GM19023 (cell line): ENCODE measurements around the gene THADA.
"Not testable (repeated sequence)": the region's sequence is repeated elsewhere in the genome, so short reads cannot be mapped to it uniquely, and the experiment has no call there.

ENCODE experiments used
- ATAC-seq: cut with Tn5 transposase; IDR thresholded peaks from one replicate; pipeline ENCODE4 v1.9.1; 2021; ENCODE audit warnings: mild to moderate bottlenecking, moderate library complexity; ENCODE audit not compliant: unreplicated experiment

Gene THADA

DNA sequence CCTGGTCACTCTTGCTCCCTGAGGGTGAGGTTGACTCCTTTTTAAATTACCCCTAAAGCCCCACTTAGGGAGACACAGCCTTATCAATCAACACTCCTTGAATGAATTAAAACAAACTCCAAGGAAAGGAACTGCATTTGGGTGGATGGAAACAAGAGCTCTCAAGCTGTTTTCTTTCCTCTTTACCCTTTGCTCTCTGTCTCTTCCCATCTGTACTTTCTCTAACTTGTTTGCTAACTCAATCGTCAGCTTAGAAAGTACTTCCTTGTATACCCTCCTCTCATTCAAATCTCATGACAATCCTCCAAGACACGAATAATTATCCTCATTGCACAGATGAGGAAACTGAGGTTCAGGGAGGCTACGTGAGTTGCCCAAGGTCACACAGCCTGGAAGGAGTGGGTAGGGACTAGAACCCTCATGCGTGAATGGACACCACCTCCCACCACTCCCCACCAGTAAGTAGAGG lies 402.2 kb downstream of the THADA start:
- no peak for ATAC-seq

GRCh38 chr2:43192744-43193651 lies 402.8 kb downstream of the THADA start:
- no peak for ATAC-seq

- ATAC-seq, result no peak
Observed at GRCh38 chr2:43191947-43192516, 403.8 kb downstream of the THADA start.

- ATAC-seq, result no peak
Observed at GRCh38 chr2:43190311-43191052, 405.4 kb downstream of the THADA start.

DNA sequence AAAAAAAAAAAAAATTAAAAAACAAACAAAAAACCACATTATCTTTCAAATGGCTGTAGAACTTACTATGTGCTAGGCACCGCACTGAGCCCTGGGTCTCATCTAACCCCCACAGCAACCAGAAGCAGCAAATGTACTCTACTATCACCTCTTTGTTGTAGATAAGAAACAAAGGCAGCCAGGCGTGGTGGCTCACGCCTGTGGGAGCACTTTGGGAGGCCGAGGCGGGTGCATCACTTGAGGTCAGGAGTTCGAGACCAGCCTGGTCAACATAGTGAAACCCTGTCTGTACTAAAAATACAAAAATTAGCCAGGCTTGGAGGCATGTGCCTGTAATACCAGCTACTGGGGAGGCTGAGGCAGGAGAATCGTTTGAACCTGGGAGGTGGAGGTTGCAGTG lies 406.0 kb downstream of the THADA start:
- ATAC-seq, result not testable (repeated sequence)

GRCh38 chr2:43188561-43189386 lies 407.1 kb downstream of the THADA start:
- no peak for ATAC-seq

DNA sequence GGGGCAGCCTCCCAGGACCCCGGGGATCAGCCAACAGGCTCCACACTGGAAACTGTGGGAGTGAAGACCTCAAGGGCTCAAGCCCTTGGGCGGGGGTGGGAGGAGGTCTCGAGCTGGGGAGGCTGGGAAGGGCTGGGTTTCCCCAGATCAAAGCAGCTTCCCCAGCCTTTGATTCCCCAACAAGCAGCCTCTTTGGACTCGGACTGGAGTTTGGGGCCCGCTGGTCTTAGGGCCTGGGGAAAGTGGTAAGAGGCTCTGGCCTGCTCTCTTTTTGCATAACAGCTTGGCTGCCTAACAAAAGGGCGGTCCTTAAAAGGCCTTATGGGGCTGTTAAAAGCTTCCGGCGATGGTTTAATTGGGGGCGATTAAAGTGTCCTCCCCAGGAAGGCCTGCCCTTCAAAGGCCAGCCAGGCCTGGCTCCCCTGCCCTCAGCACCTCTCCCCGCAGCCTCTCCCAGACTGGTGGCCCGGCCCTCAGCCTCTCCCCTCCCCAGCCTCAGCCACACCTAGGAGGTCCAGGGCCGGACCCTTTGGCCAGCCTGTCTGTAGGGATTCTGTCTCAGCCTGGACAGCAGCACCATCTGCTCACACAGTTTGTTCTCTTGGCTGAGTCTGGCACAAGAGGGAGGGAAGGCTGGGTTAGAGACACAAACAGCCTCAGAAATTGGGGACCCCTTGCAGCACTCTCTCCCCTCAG lies 409.0 kb downstream of the THADA start:
- ATAC-seq, result no peak

- no peak for ATAC-seq
Observed at GRCh38 chr2:43186321-43186678, 409.5 kb downstream of the THADA start.

DNA sequence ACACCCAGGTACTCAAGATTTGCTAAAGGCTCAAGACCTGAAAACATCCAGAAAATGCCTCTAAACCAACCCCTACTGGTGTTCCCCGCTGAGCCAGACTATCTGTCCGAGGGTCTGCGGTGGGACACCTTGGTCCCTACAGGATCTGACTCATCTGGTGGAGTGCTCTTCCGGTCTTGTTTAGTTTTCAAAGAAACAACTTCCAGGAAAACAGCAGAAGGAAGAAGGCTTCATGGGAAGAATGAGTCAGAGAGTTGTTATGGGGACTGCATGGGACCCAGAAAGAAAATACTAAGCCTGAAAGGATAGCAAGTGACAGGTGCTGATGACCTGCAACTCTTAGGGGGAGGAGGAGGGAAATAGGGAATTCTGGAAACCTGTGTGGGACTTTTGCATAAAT lies 410.7 kb downstream of the THADA start:
- no peak for ATAC-seq

- no peak for ATAC-seq
Observed at GRCh38 chr2:43184339-43184895, 411.4 kb downstream of the THADA start.

DNA sequence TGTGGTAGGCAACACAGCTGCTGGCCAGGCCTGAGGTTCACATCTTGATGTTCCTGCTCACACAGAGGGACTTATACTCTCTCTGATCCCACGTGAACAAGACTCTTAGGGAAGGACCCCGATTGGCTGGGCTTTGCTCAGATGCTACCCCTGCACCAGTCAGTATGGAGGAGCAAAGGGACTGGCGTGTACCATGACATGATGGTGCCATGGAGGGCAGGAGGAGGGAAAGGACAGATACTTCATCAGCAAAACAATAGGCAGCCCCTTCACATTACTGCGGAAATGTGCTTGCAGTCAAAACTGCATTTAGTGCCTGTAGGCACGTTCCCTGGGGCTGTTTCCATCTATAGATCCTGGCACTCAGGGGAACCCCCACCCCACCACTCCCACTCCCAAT lies 412.1 kb downstream of the THADA start:
- no peak for ATAC-seq

DNA sequence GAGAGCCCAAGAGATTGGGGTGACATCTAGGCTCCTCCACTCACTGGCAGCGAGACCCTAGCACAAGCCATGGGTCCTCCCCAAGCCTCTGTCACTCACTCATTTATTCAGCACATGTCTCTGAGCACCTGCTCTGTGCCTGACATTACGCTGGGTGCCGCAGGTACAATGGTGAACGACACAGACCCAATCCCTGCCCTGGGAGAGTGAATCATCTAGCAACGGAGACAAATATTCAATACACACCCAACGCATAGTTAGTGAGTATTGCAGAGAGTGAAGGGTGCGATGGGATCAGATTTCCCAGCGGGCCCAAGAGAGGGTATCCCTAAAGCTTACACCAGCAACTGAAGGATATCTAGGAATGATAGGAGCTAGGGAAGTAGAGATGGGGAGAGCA lies 414.9 kb downstream of the THADA start:
- ATAC-seq, result no peak
